Ureter (tissue), 1 donor: ENCODE results near the gene COL24A1. TPM values are rescaled to one million over a fixed set of nuclear protein-coding genes. Genes with fewer than 3 reads are reported as not detected.
"Not testable (repeated sequence)": the region's sequence is repeated elsewhere in the genome, so short reads cannot be mapped to it uniquely, and the experiment has no call there.

Experiments used
- DNase-seq: peaks from one replicate; pipeline ENCODE4 v3.0.0-alpha.2; 2020; ENCODE audit warnings: low spot score
- total RNA-seq: library from RNA; stranded (reverse); gene quantifications from one replicate; pipeline ENCODE4 v1.2.4, GENCODE V29; 2023
- donor health status: DM: yes; HTN: yes; CAD: no.

COL24A1 gene
- total RNA-seq, 1 donor from 2014 or later: 5.8 TPM

- no peak for DNase-seq
Observed at GRCh38 chr1:86084998-86085397, 71.6 kb downstream of the COL24A1 start.

- no peak for DNase-seq
Observed at GRCh38 chr1:86082183-86082582, 74.4 kb downstream of the COL24A1 start.

GRCh38 chr1:86072474-86072873 is 84.1 kb downstream of the COL24A1 start:
- not testable (repeated sequence) for DNase-seq

GRCh38 chr1:86071870-86072269 is 84.7 kb downstream of the COL24A1 start:
- DNase-seq: not testable (repeated sequence)

GRCh38 chr1:86069757-86070145 is 86.8 kb downstream of the COL24A1 start:
- DNase-seq: no peak

GRCh38 chr1:86068841-86069756 is 87.5 kb downstream of the COL24A1 start:
- DNase-seq: no peak

GRCh38 chr1:86068271-86068721 is 88.3 kb downstream of the COL24A1 start:
- DNase-seq: no peak

GRCh38 chr1:86067626-86068025 is 88.9 kb downstream of the COL24A1 start:
- DNase-seq: no peak

GRCh38 chr1:86064899-86065298 is 91.7 kb downstream of the COL24A1 start:
- no peak for DNase-seq

GRCh38 chr1:86063721-86064120 is 92.9 kb downstream of the COL24A1 start:
- no peak for DNase-seq

- no peak for DNase-seq
Observed at GRCh38 chr1:86062453-86062852, 94.1 kb downstream of the COL24A1 start.

GRCh38 chr1:86061551-86061990 is 95.0 kb downstream of the COL24A1 start:
- DNase-seq: no peak

- DNase-seq: no peak
Observed at GRCh38 chr1:86054396-86054795, 102.2 kb downstream of the COL24A1 start.

- no peak for DNase-seq
Observed at GRCh38 chr1:86052948-86053698, 103.4 kb downstream of the COL24A1 start.

- DNase-seq: no peak
Observed at GRCh38 chr1:86035101-86035500, 121.5 kb downstream of the COL24A1 start.

GRCh38 chr1:86030180-86030579 is 126.4 kb downstream of the COL24A1 start:
- DNase-seq: no peak

- DNase-seq: no peak
Observed at GRCh38 chr1:86018283-86018923, 138.2 kb downstream of the COL24A1 start.

GRCh38 chr1:86016076-86016759 is 140.4 kb downstream of the COL24A1 start:
- no peak for DNase-seq

- no peak for DNase-seq
Observed at GRCh38 chr1:86015375-86015774, 141.2 kb downstream of the COL24A1 start.

GRCh38 chr1:86000601-86001000 is 156.0 kb downstream of the COL24A1 start:
- DNase-seq: no peak

- DNase-seq: no peak
Observed at GRCh38 chr1:85998105-85998855, 158.3 kb downstream of the COL24A1 start.
